Measurements from ENCODE around the gene MORC2. TPM values are rescaled to one million over a fixed set of nuclear protein-coding genes. Genes with fewer than 3 reads are reported as not detected.

Gene MORC2
- polyA plus RNA-seq, 1 experiment, result 9.0 TPM

DNA sequence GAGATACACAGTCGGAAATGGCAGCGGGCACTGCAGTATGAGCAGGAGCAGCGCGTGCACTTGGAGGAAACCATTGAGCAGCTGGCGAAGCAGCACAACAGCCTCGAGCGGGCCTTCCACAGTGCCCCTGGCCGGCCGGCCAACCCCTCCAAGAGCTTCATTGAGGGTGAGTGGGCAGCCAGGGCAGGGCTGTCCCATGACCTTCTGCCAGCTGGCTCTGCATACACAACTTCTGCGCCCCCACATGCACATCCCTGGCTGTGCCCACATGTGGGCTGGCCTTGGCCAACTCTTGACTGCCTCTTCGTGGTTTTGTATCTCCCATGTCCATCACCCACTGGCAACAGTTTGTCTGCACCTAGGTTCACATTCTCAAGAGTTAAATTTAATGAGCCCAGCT is 81.1 kb downstream of the MORC2 start:
- POLR2A ChIA-PET, result no interaction called here

DNA sequence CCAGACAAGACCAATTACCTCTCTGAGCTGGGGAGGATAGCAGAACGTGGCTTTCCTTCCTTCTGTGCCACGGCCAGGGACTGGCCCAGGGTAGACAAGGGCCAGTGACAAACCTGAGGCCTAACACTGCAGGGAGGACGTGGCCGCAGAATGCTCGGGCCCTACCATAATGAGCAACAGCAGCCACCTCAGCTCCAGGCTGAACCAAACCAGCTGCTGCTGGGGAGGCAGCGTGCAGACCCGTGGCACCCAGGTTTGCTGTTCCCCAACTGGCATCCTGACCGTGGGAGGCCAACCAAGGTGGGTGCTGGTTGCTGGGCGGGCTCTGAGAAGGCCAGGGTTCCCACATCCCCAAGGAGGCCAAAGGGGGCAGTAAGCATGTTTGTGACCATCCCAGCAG is 83.0 kb downstream of the MORC2 start:
- Histone ChIP-seq H3K4me3 (ENCODE audit: low read depth, low read length) (no peak overlapping the region), H3K36me3 (ENCODE audit: control insufficient read depth, insufficient read depth, low read length) (no peaks in the 10 kb centered on the region), H3K27me3 (ENCODE audit: control insufficient read depth, insufficient read depth, low read length) (no peaks in the 10 kb centered on the region)
- DNase-seq (ENCODE audit: low read depth), result no peak
- TF ChIP-seq CTCF (IDR thresholded peaks at IDR 0.05; ENCODE audit: insufficient read depth, low read depth, low read length), result no peak
- ChIA-PET POLR2A (no interaction called here), CTCF (interaction anchor here (0.8 to 1.2 kb wide), 3 partner anchors 9 to 62 kb away, joined by 3 to 4 read pairs (median 3); no protein-coding TSS in a partner anchor)

More for the DNA sequence above, 81.1 kb downstream of the MORC2 start:
- no peak for DNase-seq (ENCODE audit: low read depth)
- no peak for TF ChIP-seq CTCF (IDR thresholded peaks at IDR 0.05; ENCODE audit: insufficient read depth, low read depth, low read length)
- H3K36me3 ChIP-seq (ENCODE audit: control insufficient read depth, insufficient read depth, low read length), result no peaks in the 10 kb centered on the region
- H3K4me3 ChIP-seq (ENCODE audit: low read depth, low read length), result no peak overlapping the region
- H3K27me3 ChIP-seq (ENCODE audit: control insufficient read depth, insufficient read depth, low read length), result no peaks in the 10 kb centered on the region
- CTCF ChIA-PET, result interaction anchor here (0.9 to 1.5 kb wide), 2 partner anchors 22 to 124 kb away, joined by 3 to 4 read pairs; no protein-coding TSS in a partner anchor

GRCh38 chr22:30885001-30885366 is 83.6 kb downstream of the MORC2 start:
- no peak overlapping the region for H3K4me3 ChIP-seq (ENCODE audit: low read depth, low read length)
- no peak for TF ChIP-seq CTCF (IDR thresholded peaks at IDR 0.05; ENCODE audit: insufficient read depth, low read depth, low read length)
- CTCF ChIA-PET, result interaction anchor here (1.1 kb wide), 1 partner anchor 11 kb away, joined by 3 read pairs; no protein-coding TSS in a partner anchor
- no peaks in the 10 kb centered on the region for H3K36me3 ChIP-seq (ENCODE audit: control insufficient read depth, insufficient read depth, low read length)
- H3K27me3 ChIP-seq (ENCODE audit: control insufficient read depth, insufficient read depth, low read length), result no peaks in the 10 kb centered on the region
- POLR2A ChIA-PET, result no interaction called here
- no peak for DNase-seq (ENCODE audit: low read depth)

GRCh38 chr22:30884211-30885000 is 84.2 kb downstream of the MORC2 start:
- POLR2A ChIA-PET, result no interaction called here
- DNase-seq (ENCODE audit: low read depth), result no peak
- Histone ChIP-seq H3K27me3 (ENCODE audit: control insufficient read depth, insufficient read depth, low read length) (no peaks in the 10 kb centered on the region), H3K4me3 (ENCODE audit: low read depth, low read length) (no peak overlapping the region), H3K36me3 (ENCODE audit: control insufficient read depth, insufficient read depth, low read length) (no peaks in the 10 kb centered on the region)
- TF ChIP-seq CTCF (IDR thresholded peaks at IDR 0.05; ENCODE audit: insufficient read depth, low read depth, low read length), result no peak
- CTCF ChIA-PET, result interaction anchor here (1.1 kb wide), 1 partner anchor 10 kb away, joined by 3 read pairs; no protein-coding TSS in a partner anchor

GRCh38 chr22:30883586-30884145 is 84.9 kb downstream of the MORC2 start:
- POLR2A ChIA-PET, result no interaction called here

More at GRCh38 chr22:30883586-30884145, 84.9 kb downstream of the MORC2 start:
- no peak overlapping the region for H3K4me3 ChIP-seq (ENCODE audit: low read depth, low read length)
- no peak for TF ChIP-seq CTCF (IDR thresholded peaks at IDR 0.05; ENCODE audit: insufficient read depth, low read depth, low read length)
- no peak for DNase-seq (ENCODE audit: low read depth)
- H3K27me3 ChIP-seq (ENCODE audit: control insufficient read depth, insufficient read depth, low read length), result no peaks in the 10 kb centered on the region
- CTCF ChIA-PET, result no interaction called here
- H3K36me3 ChIP-seq (ENCODE audit: control insufficient read depth, insufficient read depth, low read length), result no peaks in the 10 kb centered on the region
